Esophagus muscularis mucosa (tissue), 4 donors: ENCODE results near the gene ELAPOR1. TPM values are rescaled to one million over a fixed set of nuclear protein-coding genes. Genes with fewer than 3 reads are reported as not detected.

Source experiments
- DNase-seq: peaks from one replicate; pipeline ENCODE4 v3.0.0-alpha.2; 2017; ENCODE audit errors: extremely low spot score
- H3K27ac ChIP-seq, 4 donors: fragments of 200-600 bp; sonication (generic); replicated peaks in 1 of 4; 1 replicate in 3 of 4; 2 replicates in 1 of 4; pipeline ENCODE4 v1.5.1; 2016 to 2019; ENCODE audit warnings: mild to moderate bottlenecking in 1 of 4
- H3K27me3 ChIP-seq, 4 donors: fragments of 200-600 bp; sonication (generic); one replicate each; pipeline versions ENCODE4 v1.5.1 to v1.6.0; 2016 to 2019
- H3K36me3 ChIP-seq, 4 donors: fragments of 200-600 bp; sonication (generic); one replicate each; pipeline ENCODE4 v1.5.1; 2016 to 2019
- H3K4me1 ChIP-seq, 4 donors: fragments of 200-600 bp; sonication (generic); one replicate each; pipeline ENCODE4 v1.5.1; 2016 to 2019
- H3K4me3 ChIP-seq, 4 donors: fragments of 200-600 bp; sonication (generic); 1 replicate in 2 of 4; 2 replicates in 2 of 4; pipeline ENCODE4 v1.5.1; 2016 to 2019; ENCODE audit warnings: mild to moderate bottlenecking in 4 of 4, moderate library complexity in 1 of 4
- H3K9me3 ChIP-seq, 4 donors: fragments of 200-600 bp; sonication (generic); 1 replicate in 3 of 4; 2 replicates in 1 of 4; pipeline ENCODE4 v1.5.1; 2016 to 2019
- CTCF ChIP-seq, 3 experiments: fragments of 200-600 bp in 2 of 3; fragments of 450-650 bp in 1 of 3; sonication (generic) in 2 of 3; IDR thresholded peaks; one replicate each; pipeline ENCODE4 v1.5.1; 2017 to 2019; ENCODE audit warnings: antibody characterized with exemption in 3 of 3, mild to moderate bottlenecking in 2 of 3, moderate library complexity in 1 of 3
- EP300 ChIP-seq: sonication (generic); formaldehyde crosslinking; IDR thresholded peaks from one replicate; pipeline ENCODE4 v1.6.1; 2017; ENCODE audit warnings: antibody characterized with exemption
- POLR2A ChIP-seq: fragments of 450-650 bp; IDR thresholded peaks from one replicate; pipeline ENCODE4 v1.6.1; 2017; ENCODE audit warnings: antibody characterized with exemption, moderate library complexity, mild to moderate bottlenecking, low read depth
- POLR2AphosphoS5 ChIP-seq, 2 donors: sonication (generic); formaldehyde crosslinking; IDR thresholded peaks; one replicate each; pipeline ENCODE4 v1.6.1; 2017; ENCODE audit warnings: antibody characterized with exemption in 2 of 2
- WGBS: methylation state at CpG from one replicate; pipeline ENCODE4 v1.1.5; 2018; 5-methylcytosine and 5-hydroxymethylcytosine counted together
- intact Hi-C: fragments of 100-400 bp; cut with DNase I; formaldehyde crosslinking; loops from one replicate; pipeline ENCODE4 v1.15.1; 2023
- total RNA-seq, 4 donors: library from RNA; depleted of rRNA; stranded (reverse); fragments of >200 nt; gene quantifications; one replicate each; pipeline versions ENCODE4 v1.1.0 to v1.2.1, GENCODE V29; 2016

ELAPOR1 gene
- total RNA-seq, 4 donors from 2014 or later, result 0.34 to 0.83 (median 0.52) TPM; not detected in 1

GRCh38 chr1:109075531-109076490 lies 38.1 kb upstream of the ELAPOR1 start, which contains the start of gene TAF13:
TAF13 (minus strand) TSS chr1:109076003; CDS start chr1:109075947, 56 bp downstream.
- peak; percentile 98 for DNase-seq
- Histone ChIP-seq H3K27me3 (no peaks in the 10 kb centered on the region), H3K27ac (peak within 1 kb of the TSS; percentile 89 to 95 (median 94)), H3K4me3 (peak within 1 kb of the TSS; percentile 71 to 96 (median 73)), H3K36me3 (peaks cover 0 to 28% (median 10%) of the 10 kb centered on the region in 4 donors), H3K4me1 (peaks cover 23 to 32% (median 24%) of the 10 kb centered on the region in 4 donors), H3K9me3 (no peaks in the 10 kb centered on the region)
- WGBS, result 10% methylated on average over 19 of the region's 39 CpGs
- no peak for TF ChIP-seq EP300
- TF ChIP-seq POLR2AphosphoS5 (IDR thresholded peaks at IDR 0.05), result peak; percentile 100
- peak in 2 of 3 experiments; percentile 54 to 55 for TF ChIP-seq CTCF (IDR thresholded peaks at IDR 0.05)
- peak; percentile 94 for TF ChIP-seq POLR2A
- intact Hi-C loops, result no loop called here

GRCh38 chr1:109078317-109078716 lies 35.6 kb upstream of the ELAPOR1 start:
- Histone ChIP-seq H3K9me3 (no peaks in the 10 kb centered on the region), H3K27me3 (no peaks in the 10 kb centered on the region), H3K27ac (no peak overlapping the region), H3K36me3 (peaks cover 0 to 7% (median 3%) of the 10 kb centered on the region in 4 donors), H3K4me1 (peaks cover 18 to 26% (median 25%) of the 10 kb centered on the region in 4 donors), H3K4me3 (no peak overlapping the region)
- intact Hi-C loops, result no loop called here
- peak; percentile 45 for DNase-seq
- WGBS, result 93% methylated on average over 1 of the region's 1 CpG
- no peak for TF ChIP-seq CTCF (IDR thresholded peaks at IDR 0.05)
- no peak for TF ChIP-seq EP300
- TF ChIP-seq POLR2A, result no peak
- TF ChIP-seq POLR2AphosphoS5 (IDR thresholded peaks at IDR 0.05), result no peak

- no peak for DNase-seq
- Histone ChIP-seq H3K36me3 (no peaks in the 10 kb centered on the region), H3K9me3 (no peaks in the 10 kb centered on the region), H3K4me3 (no peak overlapping the region), H3K4me1 (peaks cover 18 to 26% (median 22%) of the 10 kb centered on the region in 4 donors), H3K27ac (peak overlapping the region; percentile 46 to 72 (median 69)), H3K27me3 (no peaks in the 10 kb centered on the region)
- intact Hi-C loops, result no loop called here
- no peak for TF ChIP-seq POLR2AphosphoS5 (IDR thresholded peaks at IDR 0.05)
- TF ChIP-seq CTCF (IDR thresholded peaks at IDR 0.05), result no peak
- no peak for TF ChIP-seq EP300
- no peak for TF ChIP-seq POLR2A
- WGBS, result 98% methylated on average over 2 of the region's 2 CpGs
These were observed 34.7 kb upstream of the ELAPOR1 start for GRCh38 chr1:109079240-109079622.

GRCh38 chr1:109080441-109081082 lies 33.4 kb upstream of the ELAPOR1 start:
- peaks cover 7 to 14% (median 11%) of the 10 kb centered on the region in 4 donors for H3K4me1 ChIP-seq
- H3K4me3 ChIP-seq, result no peak overlapping the region
- intact Hi-C loops, result no loop called here
- no peak for DNase-seq
- peak overlapping the region; percentile 46 to 72 (median 69) for H3K27ac ChIP-seq
- H3K27me3 ChIP-seq, result no peaks in the 10 kb centered on the region
- WGBS, result 89% methylated on average over 5 of the region's 5 CpGs
- no peak for TF ChIP-seq POLR2AphosphoS5 (IDR thresholded peaks at IDR 0.05)
- TF ChIP-seq CTCF (IDR thresholded peaks at IDR 0.05), result no peak
- TF ChIP-seq POLR2A, result no peak
- no peak for TF ChIP-seq EP300
- no peaks in the 10 kb centered on the region for H3K36me3 ChIP-seq
- no peaks in the 10 kb centered on the region for H3K9me3 ChIP-seq
